Stimulated activated CD4-positive, alpha-beta T cell treated with anti-CD3 and anti-CD28 coated beads, Interleukin-1b, Interleukin-23, amount 100 ng/mL, for 4 hours (primary cell): ENCODE results near the gene DGCR6.
"Not testable (repeated sequence)": the region's sequence is repeated elsewhere in the genome, so short reads cannot be mapped to it uniquely, and the experiment has no call there.

Experiments used
- DNase-seq, 2 donors: peaks; one replicate each; pipeline ENCODE4 v3.0.0-alpha.2; 2020; ENCODE audit warnings: low read depth in 2 of 2

Gene DGCR6

DNA sequence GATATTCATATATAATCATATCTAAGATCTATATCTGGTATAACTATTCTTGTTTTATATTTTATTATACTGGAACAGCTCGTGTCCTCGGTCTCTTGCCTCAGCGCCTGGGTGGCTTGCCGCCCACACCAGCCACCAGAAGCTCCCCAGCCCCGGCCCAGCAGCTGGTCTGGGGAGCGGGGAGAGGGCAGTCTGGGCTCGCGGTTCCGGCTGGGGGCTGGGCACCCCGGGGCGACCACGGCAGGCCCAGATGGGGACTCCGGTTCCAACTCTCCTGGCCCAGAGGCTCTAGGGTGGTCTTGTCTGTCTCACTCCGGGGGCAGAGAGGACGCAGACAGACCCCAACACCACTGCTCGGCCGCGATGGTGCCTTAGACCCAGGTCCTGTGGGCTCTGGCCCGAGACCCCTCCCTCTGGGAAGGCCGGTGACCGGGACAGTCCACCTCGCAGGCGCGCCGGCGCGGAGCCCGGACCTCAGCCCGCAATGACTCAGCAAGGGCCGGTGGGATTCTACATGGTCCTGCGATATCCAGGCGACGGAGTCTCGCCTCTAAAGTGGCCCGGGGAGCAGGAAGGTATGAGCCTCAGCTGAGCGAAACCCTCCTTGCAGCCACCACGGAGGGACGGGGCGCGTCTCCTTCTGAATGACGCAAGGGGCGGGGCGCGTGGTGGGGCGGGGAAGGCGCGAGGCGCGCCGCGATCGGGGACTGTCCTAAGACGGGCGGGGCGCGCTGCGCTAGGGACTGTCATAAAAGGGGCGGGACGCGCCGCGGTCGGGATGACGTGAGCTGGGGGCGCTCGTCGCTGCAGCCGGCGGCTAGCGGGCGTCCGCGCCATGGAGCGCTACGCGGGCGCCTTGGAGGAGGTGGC lies at the start of gene DGCR6:
DGCR6 (plus strand) TSS at position 781 of the 870 bp plus-strand sequence; CDS start at position 836, 55 bp downstream.
- DNase-seq: no peak

DNA sequence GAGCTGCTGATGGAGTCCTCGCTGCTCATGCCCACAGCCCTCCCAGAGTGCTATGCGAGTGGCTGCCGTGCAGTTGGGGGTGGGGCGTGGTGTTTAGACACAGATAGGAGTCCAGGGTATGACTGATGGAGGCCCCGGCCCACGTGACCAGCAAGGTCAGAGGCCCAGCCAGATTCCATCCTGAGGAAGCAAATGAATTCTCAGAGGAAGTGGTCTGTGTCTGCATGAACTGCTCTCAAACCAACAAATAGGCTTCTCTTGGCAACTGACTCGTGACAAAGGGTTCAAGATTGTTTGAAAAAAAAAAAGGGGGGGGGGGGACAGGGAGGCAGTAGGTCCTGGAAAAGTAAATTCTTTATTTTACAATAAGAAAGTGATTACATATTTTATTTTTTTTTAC lies 46.8 kb upstream of the DGCR6 start:
- DNase-seq: not testable (repeated sequence)

DNA sequence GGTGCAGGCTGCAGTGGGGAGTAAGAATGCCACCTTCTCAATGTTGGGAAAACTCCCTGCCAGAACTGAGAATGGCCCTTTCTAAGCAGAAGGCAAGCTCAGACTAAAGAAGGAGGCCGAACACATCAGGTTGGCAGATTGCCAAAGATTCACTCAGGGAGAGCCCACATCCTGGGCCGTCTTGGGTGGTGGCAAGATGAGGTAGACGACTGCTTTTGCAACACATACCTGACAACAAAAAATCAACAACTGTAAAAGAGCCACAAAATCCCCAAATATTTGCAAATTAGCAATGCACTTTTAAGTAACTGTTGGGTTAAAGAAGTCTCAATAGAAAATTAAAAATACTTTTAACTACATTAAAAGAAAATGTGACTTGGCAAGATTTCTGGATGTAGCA lies 24.9 kb upstream of the DGCR6 start:
- peak; percentile 25 to 66 for DNase-seq

DNA sequence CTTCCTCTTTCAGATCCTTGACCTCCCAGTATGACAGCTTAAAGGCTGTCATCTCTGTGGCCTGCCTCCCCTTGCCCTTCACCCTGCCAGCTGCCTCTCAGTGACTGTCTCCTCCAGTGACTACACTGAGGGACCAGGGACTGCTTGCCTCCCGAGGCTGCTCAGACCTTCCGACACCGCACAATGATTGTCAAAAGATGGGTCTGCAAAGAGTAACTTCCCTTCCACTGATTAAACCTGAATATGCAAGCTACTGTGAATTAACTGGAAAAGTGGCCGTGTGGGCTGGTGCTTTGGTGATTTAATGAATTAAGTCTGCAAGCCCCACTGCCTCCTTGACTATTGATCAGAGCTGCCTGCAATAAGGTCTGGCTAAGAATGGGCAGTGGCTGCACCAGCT lies 21.7 kb upstream of the DGCR6 start:
- not testable (repeated sequence) for DNase-seq

DNA sequence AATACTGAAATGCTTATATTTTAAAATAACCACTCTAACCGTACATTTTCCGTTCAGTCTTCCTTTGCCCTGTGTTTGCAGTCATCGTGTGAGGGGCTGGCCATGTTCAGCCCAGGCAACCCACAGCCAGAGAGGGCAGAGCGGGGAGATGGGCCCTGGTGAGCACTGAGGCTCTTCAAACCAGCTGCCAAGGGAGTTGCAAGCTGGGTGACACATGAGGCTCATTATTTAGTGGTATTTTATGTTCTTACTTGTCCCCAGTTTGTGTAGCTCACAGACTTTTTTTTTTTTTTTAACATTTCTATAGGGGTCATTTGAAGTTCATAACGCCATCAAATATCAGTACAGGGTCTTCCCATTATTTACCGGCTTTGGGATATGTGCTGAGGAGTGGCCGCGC lies 18.0 kb upstream of the DGCR6 start:
- DNase-seq: no peak

DNA sequence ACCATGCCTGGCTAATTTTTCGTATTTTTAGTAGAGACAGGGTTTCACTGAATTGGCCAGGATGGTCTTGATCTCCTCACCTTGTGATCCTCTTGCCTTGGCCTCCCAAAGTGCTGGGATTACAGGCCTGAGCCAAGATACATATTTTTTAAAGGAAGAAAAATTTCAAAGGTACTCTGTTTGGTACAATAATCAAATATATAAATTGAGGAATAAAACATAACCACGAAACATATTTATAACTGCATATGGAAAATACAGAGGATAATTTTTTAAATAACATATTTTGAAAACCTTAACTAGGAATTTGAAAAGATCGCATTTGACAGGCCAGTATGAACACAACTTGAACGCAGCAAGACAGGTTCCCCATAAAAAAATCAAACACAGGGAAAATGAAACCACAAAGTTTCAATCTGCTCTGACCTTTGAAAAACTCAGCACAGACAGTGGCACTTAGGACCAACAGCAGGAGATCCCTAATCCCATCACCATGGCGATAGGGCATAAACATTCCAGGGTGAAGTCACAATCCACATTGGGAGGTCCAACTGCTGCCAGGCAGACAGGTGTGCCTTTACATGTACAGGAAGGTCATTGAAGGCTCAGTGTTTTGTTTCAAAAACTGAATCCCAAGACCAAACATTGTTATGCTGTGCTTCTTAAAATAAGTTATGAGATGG lies 15.5 kb upstream of the DGCR6 start:
- not testable (repeated sequence) for DNase-seq

DNA sequence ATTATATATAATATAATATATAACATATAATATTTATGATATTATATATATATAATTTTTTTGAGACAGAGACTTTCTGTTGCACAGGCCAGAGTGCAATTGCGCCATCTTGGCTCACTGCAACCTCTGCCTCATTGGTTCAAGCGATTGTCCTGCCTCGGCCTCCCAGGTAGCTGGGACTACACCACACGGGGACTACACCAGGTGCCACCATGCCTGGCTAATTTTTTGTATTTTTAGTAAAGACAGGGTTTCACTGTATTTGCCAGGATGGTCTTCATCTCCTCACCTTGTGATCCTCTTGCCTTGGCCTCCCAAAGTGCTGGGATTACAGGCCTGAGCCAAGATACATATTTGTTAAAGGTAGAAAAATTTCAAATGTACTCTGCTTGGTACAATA lies 12.3 kb upstream of the DGCR6 start:
- DNase-seq: not testable (repeated sequence)

DNA sequence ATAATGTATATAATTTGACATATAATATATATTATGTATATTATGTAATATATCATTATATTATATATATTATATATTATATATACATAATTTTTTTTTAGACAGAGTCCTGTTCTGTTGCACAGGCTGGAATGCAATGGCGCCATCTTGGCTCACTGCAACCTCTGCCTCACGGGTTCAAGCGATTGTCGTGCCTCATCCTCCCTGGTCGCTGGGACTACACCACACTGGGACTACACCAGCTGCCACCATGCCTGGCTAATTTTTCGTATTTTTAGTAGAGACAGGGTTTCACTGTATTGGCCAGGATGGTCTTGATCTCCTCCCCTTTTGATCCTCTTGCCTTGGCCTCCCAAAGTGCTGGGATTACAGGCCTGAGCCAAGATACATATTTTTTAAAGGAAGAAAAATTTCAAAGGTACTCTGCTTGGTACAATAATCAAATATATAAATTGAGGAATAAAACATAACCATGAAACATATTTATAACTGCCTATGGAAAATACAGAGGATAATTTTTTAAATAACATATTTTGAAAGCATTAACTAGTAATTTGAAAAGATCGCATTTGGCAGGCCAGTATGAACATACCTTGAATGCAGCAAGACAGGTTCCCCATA lies 10.0 kb upstream of the DGCR6 start:
- not testable (repeated sequence) for DNase-seq

DNA sequence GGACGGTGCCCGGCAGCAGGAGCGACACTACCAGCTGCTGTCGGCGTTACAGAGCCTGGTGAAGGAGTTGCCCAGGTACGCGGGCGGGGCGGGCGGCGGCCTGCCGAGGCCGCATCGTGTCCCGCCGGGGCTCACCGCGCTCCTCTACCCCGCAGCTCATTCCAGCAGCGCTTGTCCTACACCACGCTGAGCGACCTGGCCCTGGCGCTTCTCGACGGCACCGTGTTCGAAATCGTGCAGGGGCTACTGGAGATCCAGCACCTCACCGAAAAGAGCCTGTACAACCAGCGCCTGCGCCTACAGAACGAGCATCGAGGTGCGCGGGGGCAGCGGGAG lies 258 bp downstream of the DGCR6 start:
- not testable (repeated sequence) for DNase-seq

DNA sequence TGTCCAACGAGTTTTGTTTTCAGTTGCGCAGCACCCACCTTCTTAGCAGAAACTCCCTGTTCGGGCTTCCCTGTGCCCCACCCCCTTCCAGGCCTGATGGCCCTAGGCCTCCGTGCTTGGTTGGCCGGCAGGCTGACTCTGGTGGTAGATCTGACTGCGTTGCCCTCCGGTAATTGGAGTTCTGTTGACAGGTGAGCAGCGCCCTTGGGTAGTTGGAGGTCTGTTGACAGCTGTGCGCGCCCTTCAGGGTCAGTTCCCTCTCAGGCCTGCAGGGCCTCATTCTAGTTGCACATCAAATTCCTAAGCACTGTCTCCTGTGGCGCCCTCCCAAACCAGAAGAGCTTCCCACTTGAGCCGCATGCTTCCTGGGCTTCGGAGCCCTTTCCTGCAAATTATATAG lies 776 bp downstream of the DGCR6 start:
- DNase-seq: no peak

DNA sequence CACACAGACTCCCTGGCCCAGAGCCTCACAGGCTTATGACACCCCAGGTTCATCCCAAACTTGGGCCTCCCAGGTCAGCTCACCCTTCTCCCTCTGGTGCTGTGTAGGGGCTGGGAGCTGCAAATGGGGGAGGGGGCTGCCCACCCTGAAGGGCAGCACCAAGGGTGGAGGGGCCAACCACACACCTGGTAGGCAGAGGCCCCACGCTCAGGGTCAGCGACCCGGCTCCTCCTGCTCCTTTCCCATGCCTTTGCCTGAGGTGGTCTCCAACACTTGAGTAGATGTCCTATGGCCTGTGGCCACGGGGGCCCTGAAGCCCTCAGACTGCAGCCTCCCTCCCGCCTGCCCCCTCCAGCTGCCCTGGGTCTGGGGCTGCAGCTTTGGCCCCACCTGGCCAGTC lies 3.4 kb downstream of the DGCR6 start:
- no peak for DNase-seq

DNA sequence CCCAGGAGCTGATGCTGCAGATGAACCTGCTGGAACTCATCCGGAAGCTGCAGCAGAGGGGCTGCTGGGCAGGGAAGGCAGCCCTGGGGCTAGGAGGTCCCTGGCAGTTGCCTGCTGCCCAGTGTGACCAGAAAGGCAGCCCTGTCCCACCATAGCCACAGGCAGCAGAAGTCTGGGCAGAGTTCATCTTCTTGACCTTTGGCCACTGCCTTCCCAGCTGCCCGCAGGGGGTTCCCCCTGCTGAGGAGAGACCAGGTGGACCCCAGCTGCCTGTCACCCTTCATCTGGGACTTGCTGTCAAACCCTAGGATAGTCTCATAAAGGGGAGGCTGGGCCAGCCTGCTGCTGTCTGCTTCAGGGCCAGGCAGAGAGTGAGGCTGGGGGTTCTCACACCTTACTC lies 5.4 kb downstream of the DGCR6 start:
- DNase-seq: not testable (repeated sequence)

DNA sequence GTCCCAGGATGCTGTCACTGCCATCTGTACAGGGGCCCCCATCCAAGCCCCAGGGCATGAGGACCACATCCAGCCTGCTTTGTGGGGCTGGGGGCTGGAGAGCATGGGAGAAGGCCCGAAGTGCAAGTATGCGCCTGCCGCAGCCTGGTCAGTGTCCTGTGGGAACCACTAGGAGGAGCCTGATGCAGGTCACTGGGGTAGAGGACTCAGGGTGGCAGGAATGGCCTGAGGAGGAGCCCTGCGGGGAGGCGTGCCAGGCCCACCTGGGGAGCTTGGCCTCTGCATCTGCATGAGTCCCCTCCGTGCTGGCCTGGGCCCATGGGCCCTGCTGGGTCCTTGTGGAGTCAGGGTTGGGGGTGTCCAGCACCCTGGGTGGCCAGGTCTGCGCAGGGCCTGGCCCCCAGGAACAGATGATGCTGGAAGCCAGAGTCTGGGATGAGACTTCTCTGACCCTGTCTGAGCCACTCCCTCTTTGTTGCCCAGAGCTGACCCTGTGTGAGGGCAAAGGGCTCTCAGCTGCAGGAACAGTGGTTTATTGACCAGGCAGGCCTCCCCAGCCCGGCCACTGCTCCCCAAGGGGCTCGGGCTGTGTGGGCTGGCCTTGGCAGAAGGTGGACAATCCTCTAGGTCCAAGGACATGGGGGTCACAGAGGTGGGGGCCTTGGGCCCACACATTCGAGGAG lies 6.3 kb downstream of the DGCR6 start:
- not testable (repeated sequence) for DNase-seq

DNA sequence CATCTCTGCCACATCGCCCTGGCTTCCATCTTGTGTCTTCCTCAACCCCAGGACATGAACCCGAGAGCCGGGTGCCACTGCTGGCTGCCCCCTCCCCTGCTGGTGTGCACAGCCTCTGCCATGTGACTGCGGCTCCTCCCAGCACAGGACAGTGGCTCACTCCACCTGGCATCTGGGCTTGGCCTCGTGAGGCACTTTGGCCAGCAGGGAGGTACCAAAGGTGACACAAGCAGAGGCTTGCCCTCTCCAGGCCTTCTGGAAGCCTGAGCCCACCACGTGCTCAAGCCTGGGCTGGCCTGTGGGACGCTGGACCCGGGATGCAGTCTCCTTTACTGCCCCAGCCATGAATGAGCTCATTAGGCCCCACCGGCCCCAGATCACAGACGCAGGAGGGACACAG lies 8.4 kb downstream of the DGCR6 start:
- not testable (repeated sequence) for DNase-seq

DNA sequence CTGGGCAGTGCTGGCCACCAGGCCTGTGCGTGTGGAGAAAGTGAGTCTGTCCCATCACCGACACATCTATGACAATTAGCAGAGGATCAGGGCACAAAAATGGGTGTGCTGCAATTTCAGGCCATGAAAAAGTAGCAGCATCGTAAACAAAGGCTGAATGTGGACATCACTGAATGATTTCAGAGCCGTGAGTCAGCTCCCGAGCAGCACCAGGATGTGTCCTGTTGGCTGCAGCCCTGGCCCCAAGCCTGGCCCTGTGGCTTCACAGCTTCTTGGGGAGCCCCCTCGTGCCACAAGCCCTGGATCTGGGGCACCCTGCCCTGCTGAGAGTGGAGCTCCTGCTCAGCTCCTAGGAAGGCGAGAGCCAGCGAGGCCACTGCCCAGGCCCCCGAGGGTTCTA lies 9.4 kb downstream of the DGCR6 start:
- not testable (repeated sequence) for DNase-seq

DNA sequence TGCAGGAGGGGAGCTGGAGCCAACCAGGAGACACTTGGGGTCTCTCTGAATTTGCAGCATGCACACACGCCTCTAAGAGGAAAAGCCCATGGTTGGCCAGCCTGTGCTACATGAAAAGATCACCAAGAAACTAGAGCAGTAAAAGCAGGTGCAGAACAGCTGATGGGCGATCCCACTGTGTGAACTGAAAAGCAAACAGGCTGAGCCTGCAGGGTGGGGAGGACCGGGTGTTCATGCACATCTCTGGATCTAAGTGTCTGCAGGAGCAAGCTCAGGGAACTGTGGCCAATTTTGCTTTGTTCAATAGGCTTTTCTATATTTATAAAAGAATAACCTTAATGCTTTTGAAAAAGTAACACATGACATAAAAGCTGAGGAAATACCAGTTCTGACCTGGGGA lies 11.7 kb downstream of the DGCR6 start:
- not testable (repeated sequence) for DNase-seq

DNA sequence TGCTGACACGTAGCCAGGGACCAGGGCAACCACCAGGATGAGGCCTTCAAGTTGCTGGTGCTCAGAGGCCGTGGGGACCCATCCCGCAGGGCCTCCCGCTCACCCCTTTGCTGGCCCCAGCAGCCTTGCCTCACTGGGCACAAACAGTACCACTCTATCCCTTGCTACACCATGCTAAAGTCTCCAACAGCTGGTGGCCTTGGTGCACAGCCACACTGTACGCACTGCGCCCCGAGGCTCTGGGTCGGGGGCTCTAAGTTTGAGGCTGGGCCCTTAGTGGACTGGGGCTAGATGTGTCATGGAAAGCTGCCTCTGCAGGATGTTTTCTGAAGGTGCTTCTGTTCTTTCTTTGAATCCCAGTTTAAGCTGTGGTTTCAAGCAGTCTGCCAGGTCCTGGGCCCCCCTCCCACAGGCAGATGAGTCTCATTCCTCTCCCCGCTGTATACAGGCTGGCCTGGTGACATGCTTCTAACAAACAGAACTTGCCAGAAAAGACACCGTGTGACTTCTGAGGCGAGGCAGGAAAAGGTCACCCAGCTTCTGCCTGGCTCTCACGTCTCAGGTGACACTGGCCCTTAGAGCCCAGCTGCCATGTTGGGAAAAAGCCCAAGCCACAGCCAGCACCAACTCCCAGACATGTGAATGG lies 14.3 kb downstream of the DGCR6 start:
- DNase-seq: not testable (repeated sequence)

DNA sequence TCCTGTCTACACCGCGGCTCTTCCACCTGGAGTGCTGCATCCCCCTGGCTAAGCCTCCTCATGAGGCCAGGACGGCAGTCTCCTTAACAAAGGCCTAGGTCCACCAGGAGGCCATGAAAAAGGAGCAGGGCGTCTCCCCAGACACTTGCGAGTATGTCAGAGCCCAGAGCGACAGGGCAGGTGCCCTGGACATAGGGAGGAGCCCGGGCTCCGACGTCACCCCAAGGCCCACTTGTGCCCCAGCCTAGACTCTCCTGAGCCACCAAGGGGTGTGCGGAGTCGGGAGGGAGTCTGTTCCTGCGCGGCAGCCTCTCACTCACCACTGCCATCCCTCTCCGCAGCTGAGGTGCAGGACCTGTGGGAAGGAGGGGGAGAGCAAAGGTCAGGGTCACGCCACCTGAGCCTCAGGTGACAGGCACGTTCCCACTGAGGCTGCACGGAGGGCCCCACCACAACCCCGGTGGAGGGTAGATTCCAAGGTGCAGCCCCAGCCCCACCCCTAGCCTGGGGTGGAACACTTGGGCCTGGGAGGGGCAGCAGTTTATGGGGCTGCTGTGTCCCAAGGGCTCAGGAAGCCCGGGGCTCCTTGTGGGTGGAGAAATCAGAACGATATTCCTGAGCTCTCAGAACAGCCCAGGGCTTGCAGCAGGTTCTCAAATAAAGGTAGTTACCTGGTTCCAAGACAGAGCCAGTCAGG lies 19.4 kb downstream of the DGCR6 start:
- DNase-seq: no peak

DNA sequence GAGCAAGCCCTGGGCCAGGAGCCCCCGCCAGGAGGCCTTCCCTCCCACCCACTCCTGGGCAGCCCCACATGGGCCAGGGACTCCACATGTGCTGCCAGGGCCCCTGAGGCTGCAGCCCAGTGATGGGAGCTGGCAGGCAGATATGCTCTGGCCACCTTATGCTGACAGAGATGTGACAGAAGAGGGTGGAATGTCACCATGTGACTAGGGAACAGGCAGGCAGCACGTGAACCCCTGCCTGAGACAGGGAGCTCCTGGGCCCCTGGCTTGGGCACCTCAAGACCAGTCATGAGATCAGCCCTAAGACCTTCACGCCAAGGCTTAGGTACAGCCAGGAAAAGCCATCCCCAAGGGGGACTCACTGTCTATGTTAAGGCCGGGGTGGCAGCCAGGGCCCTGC lies 20.9 kb downstream of the DGCR6 start:
- no peak for DNase-seq

DNA sequence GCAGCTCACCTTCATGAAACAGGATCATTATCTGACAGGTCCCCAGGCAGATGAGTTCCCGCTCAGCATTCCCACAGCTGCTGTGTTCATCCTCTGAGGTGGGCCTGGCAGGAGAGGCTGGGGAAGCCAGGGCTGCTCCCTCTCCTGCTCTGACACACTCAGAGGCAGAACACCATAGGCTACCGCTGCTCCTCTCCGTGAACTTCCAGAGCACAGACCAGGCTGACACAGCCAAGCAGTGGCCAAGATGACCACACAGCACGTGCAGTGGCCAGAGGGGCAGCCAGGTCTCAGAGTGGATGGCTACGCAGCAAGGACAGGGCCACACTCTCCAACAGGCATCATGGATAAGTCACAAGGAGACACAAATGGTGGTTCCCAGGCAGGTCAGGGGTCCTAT lies 21.5 kb downstream of the DGCR6 start:
- no peak for DNase-seq

DNA sequence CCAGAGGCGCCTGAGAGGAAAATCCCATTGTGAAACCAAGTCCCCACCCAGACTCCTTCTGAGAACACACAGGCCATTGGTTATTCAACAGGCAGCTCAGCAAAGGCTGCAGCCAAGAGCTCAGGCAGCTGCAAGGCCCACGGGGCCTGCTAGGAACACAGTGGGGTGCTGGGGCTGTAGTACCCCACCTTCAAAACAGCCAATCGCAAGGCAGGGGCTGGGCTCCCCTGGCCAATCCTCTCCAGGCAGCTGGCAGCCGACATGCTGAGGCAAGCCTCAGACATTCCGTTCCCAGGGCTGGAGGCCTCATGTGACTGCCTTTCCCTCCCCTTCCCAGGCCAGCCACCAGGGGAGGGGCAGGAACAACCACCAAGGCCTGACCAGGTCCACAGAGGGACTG lies 23.3 kb downstream of the DGCR6 start:
- no peak for DNase-seq
